Measurements from ENCODE around the gene GRIA4. TPM values are rescaled to one million over a fixed set of nuclear protein-coding genes. Genes with fewer than 3 reads are reported as not detected.

GRIA4 gene
- polyA plus RNA-seq, 3 donors from 2014 or later = not detected

- Mint-ChIP-seq H3K27ac (no peak overlapping the region), H3K9me3 (peaks cover 0 to 27% (median 8%) of the 10 kb centered on the region in 6 donors), H3K4me3 (no peak overlapping the region), H3K27me3 (ENCODE audit: low read depth in 3 of 3) (no peaks in the 10 kb centered on the region), H3K4me1 (no peaks in the 10 kb centered on the region), H3K36me3 (no peaks in the 10 kb centered on the region)
- DNase-seq = no peak
Measured at GRCh38 chr11:105705786-105706530, 96.1 kb downstream of the GRIA4 start.

- no peaks in the 10 kb centered on the region for H3K4me1 Mint-ChIP-seq
- H3K36me3 Mint-ChIP-seq = no peaks in the 10 kb centered on the region
- no peak overlapping the region for H3K4me3 Mint-ChIP-seq
- H3K9me3 Mint-ChIP-seq = peaks cover 0 to 7% (median 2%) of the 10 kb centered on the region in 6 donors
- H3K27ac Mint-ChIP-seq = no peak overlapping the region
- no peak for DNase-seq
- peaks cover 0 to 2% (median 0%) of the 10 kb centered on the region in 3 donors for H3K27me3 Mint-ChIP-seq (ENCODE audit: low read depth in 3 of 3)
Measured at GRCh38 chr11:105713106-105713505, 103.2 kb downstream of the GRIA4 start.

GRCh38 chr11:105713696-105714095 is 103.8 kb downstream of the GRIA4 start:
- Mint-ChIP-seq H3K4me3 (no peak overlapping the region), H3K4me1 (no peaks in the 10 kb centered on the region), H3K27ac (no peak overlapping the region), H3K27me3 (ENCODE audit: low read depth in 3 of 3) (peaks cover 0 to 2% (median 0%) of the 10 kb centered on the region in 3 donors), H3K36me3 (no peaks in the 10 kb centered on the region), H3K9me3 (peaks cover 0 to 10% (median 2%) of the 10 kb centered on the region in 6 donors)
- DNase-seq = no peak

- peaks cover 3 to 17% (median 4%) of the 10 kb centered on the region in 6 donors for H3K9me3 Mint-ChIP-seq
- H3K4me1 Mint-ChIP-seq = no peaks in the 10 kb centered on the region
- peaks cover 0 to 2% (median 0%) of the 10 kb centered on the region in 3 donors for H3K27me3 Mint-ChIP-seq (ENCODE audit: low read depth in 3 of 3)
- no peaks in the 10 kb centered on the region for H3K36me3 Mint-ChIP-seq
- no peak overlapping the region for H3K4me3 Mint-ChIP-seq
- DNase-seq = no peak
- H3K27ac Mint-ChIP-seq = no peak overlapping the region
Measured at GRCh38 chr11:105718641-105719040, 108.8 kb downstream of the GRIA4 start.

- no peak overlapping the region for H3K4me3 Mint-ChIP-seq
- H3K27ac Mint-ChIP-seq = no peak overlapping the region
- no peaks in the 10 kb centered on the region for H3K36me3 Mint-ChIP-seq
- peaks cover 3 to 17% (median 4%) of the 10 kb centered on the region in 6 donors for H3K9me3 Mint-ChIP-seq
- no peaks in the 10 kb centered on the region for H3K27me3 Mint-ChIP-seq (ENCODE audit: low read depth in 3 of 3)
- H3K4me1 Mint-ChIP-seq = no peaks in the 10 kb centered on the region
- no peak for DNase-seq
Measured at GRCh38 chr11:105719073-105719822, 109.4 kb downstream of the GRIA4 start.

GRCh38 chr11:105720096-105720495 is 110.2 kb downstream of the GRIA4 start:
- no peak for DNase-seq
- H3K27ac Mint-ChIP-seq = no peak overlapping the region
- no peaks in the 10 kb centered on the region for H3K4me1 Mint-ChIP-seq
- no peaks in the 10 kb centered on the region for H3K27me3 Mint-ChIP-seq (ENCODE audit: low read depth in 3 of 3)
- no peaks in the 10 kb centered on the region for H3K36me3 Mint-ChIP-seq
- no peak overlapping the region for H3K4me3 Mint-ChIP-seq
- peaks cover 3 to 17% (median 4%) of the 10 kb centered on the region in 6 donors for H3K9me3 Mint-ChIP-seq

GRCh38 chr11:105723269-105723668 is 113.4 kb downstream of the GRIA4 start:
- Mint-ChIP-seq H3K9me3 (peaks cover 4 to 32% (median 11%) of the 10 kb centered on the region in 6 donors), H3K27me3 (ENCODE audit: low read depth in 3 of 3) (no peaks in the 10 kb centered on the region), H3K4me1 (no peaks in the 10 kb centered on the region), H3K4me3 (no peak overlapping the region), H3K27ac (no peak overlapping the region), H3K36me3 (no peaks in the 10 kb centered on the region)
- no peak for DNase-seq

- Mint-ChIP-seq H3K27ac (no peak overlapping the region), H3K36me3 (no peaks in the 10 kb centered on the region), H3K27me3 (ENCODE audit: low read depth in 3 of 3) (no peaks in the 10 kb centered on the region), H3K4me3 (no peak overlapping the region), H3K9me3 (peaks cover 5 to 21% (median 13%) of the 10 kb centered on the region in 6 donors), H3K4me1 (no peaks in the 10 kb centered on the region)
- DNase-seq = no peak
Measured at GRCh38 chr11:105732611-105733010, 122.7 kb downstream of the GRIA4 start.

- Mint-ChIP-seq H3K36me3 (no peaks in the 10 kb centered on the region), H3K9me3 (peaks cover 5 to 21% (median 8%) of the 10 kb centered on the region in 6 donors), H3K27me3 (ENCODE audit: low read depth in 3 of 3) (peaks cover 0 to 2% (median 0%) of the 10 kb centered on the region in 3 donors), H3K27ac (no peak overlapping the region), H3K4me1 (no peaks in the 10 kb centered on the region), H3K4me3 (no peak overlapping the region)
- DNase-seq = no peak
Measured at GRCh38 chr11:105734426-105734825, 124.6 kb downstream of the GRIA4 start.

GRCh38 chr11:105738251-105738650 is 128.4 kb downstream of the GRIA4 start:
- Mint-ChIP-seq H3K27ac (no peak overlapping the region), H3K4me3 (no peak overlapping the region), H3K4me1 (no peaks in the 10 kb centered on the region), H3K36me3 (no peaks in the 10 kb centered on the region), H3K9me3 (peaks cover 0 to 7% (median 2%) of the 10 kb centered on the region in 6 donors), H3K27me3 (ENCODE audit: low read depth in 3 of 3) (peaks cover 0 to 2% (median 0%) of the 10 kb centered on the region in 3 donors)
- DNase-seq = no peak

GRCh38 chr11:105738986-105739795 is 129.3 kb downstream of the GRIA4 start:
- Mint-ChIP-seq H3K4me1 (no peaks in the 10 kb centered on the region), H3K4me3 (no peak overlapping the region), H3K36me3 (no peaks in the 10 kb centered on the region), H3K27me3 (ENCODE audit: low read depth in 3 of 3) (peaks cover 0 to 2% (median 1%) of the 10 kb centered on the region in 3 donors), H3K9me3 (peaks cover under 1 to 14% (median 5%) of the 10 kb centered on the region in 6 donors), H3K27ac (no peak overlapping the region)
- no peak for DNase-seq

GRCh38 chr11:105740164-105740903 is 130.5 kb downstream of the GRIA4 start:
- no peak overlapping the region for H3K27ac Mint-ChIP-seq
- H3K9me3 Mint-ChIP-seq = peaks cover 0 to 15% (median 9%) of the 10 kb centered on the region in 6 donors
- H3K4me3 Mint-ChIP-seq = no peak overlapping the region
- H3K36me3 Mint-ChIP-seq = no peaks in the 10 kb centered on the region
- H3K4me1 Mint-ChIP-seq = no peaks in the 10 kb centered on the region
- no peak for DNase-seq
- peaks cover 0 to 2% (median 1%) of the 10 kb centered on the region in 3 donors for H3K27me3 Mint-ChIP-seq (ENCODE audit: low read depth in 3 of 3)

GRCh38 chr11:105741488-105742020 is 131.7 kb downstream of the GRIA4 start:
- DNase-seq = no peak
- Mint-ChIP-seq H3K4me3 (no peak overlapping the region), H3K4me1 (no peaks in the 10 kb centered on the region), H3K36me3 (no peaks in the 10 kb centered on the region), H3K9me3 (peaks cover 0 to 15% (median 10%) of the 10 kb centered on the region in 6 donors), H3K27ac (no peak overlapping the region), H3K27me3 (ENCODE audit: low read depth in 3 of 3) (peaks cover 0 to 2% (median 1%) of the 10 kb centered on the region in 3 donors)
